Neural cell (in vitro differentiated cells): Measurements from ENCODE around the gene AGBL3. TPM values are rescaled to one million over a fixed set of nuclear protein-coding genes. Genes with fewer than 3 reads are reported as not detected.

ENCODE experiments used
- H2AFZ ChIP-seq: fragments of 200-600, 300-800 bp; sonication (generic), shearing (Covaris generic); 2 replicates; pipeline ENCODE4 v1.6.0; 2014; ENCODE audit warnings: low read depth, mild to moderate bottlenecking, antibody characterized with exemption, low read length, moderate library complexity
- H3F3A ChIP-seq: fragments of 200-600 bp; shearing (Covaris generic); 2 replicates; pipeline ENCODE4 v1.6.1; 2016; ENCODE audit warnings: mild to moderate bottlenecking, moderate library complexity, mixed read lengths, antibody characterized with exemption, low read length; ENCODE audit not compliant: insufficient read depth, poor library complexity, severe bottlenecking
- H3K27ac ChIP-seq: fragments of 200-600, 300-800 bp; sonication (generic), shearing (Covaris generic); 2 replicates; pipeline ENCODE4 v1.5.1; 2014; ENCODE audit warnings: mild to moderate bottlenecking, low read length, moderate library complexity
- H3K27me3 ChIP-seq: fragments of 300-800, 200-600 bp; sonication (generic), shearing (Covaris generic); 2 replicates; pipeline ENCODE4 v1.6.0; 2014; ENCODE audit warnings: mild to moderate bottlenecking, low read depth, low read length, moderate library complexity; ENCODE audit not compliant: insufficient read depth
- H3K36me3 ChIP-seq: fragments of 300-800, 200-600 bp; sonication (generic), shearing (Covaris generic); 2 replicates; pipeline ENCODE4 v1.5.1; 2014; ENCODE audit warnings: mild to moderate bottlenecking, antibody characterized with exemption, low read length, moderate library complexity; ENCODE audit not compliant: insufficient read depth
- H3K4me2 ChIP-seq: fragments of 300-800, 200-600 bp; sonication (generic), shearing (Covaris generic); 2 replicates; pipeline ENCODE4 v1.6.0; 2014; ENCODE audit warnings: mild to moderate bottlenecking, low read length
- H3K4me3 ChIP-seq: fragments of 300-800, 200-600 bp; sonication (generic), shearing (Covaris generic); 2 replicates; pipeline ENCODE4 v1.5.1; 2014; ENCODE audit warnings: mild to moderate bottlenecking, low read length, moderate library complexity
- H3K79me2 ChIP-seq: fragments of 200-600 bp; shearing (Covaris generic); replicated peaks from 2 replicates; pipeline ENCODE4 v1.6.0; 2014; ENCODE audit warnings: mild to moderate bottlenecking, low read length, moderate library complexity; ENCODE audit not compliant: insufficient read depth
- H3K9ac ChIP-seq: fragments of 300-800, 200-600 bp; sonication (generic), shearing (Covaris generic); 2 replicates; pipeline ENCODE4 v1.6.1; 2016; ENCODE audit warnings: mild to moderate bottlenecking, low read length, mixed read lengths
- H3K9me2 ChIP-seq: fragments of 200-600 bp; shearing (Covaris generic); 2 replicates; pipeline ENCODE4 v1.6.1; 2016; ENCODE audit warnings: mild to moderate bottlenecking, low read length, mixed read lengths; ENCODE audit not compliant: insufficient read depth
- H3K9me3 ChIP-seq: fragments of 200-600, 300-800 bp; sonication (generic), shearing (Covaris generic); 2 replicates; pipeline ENCODE4 v1.6.1; 2016; ENCODE audit warnings: mild to moderate bottlenecking, mixed run types, low read length, moderate library complexity, mixed read lengths
- H4K20me1 ChIP-seq: fragments of 200-600 bp; shearing (Covaris generic); 2 replicates; pipeline ENCODE4 v1.6.1; 2016; ENCODE audit warnings: mild to moderate bottlenecking, mixed run types; ENCODE audit not compliant: insufficient read depth
- EP300 ChIP-seq: fragments of 450-650 bp; conservative IDR thresholded peaks from 2 replicates; pipeline ENCODE4 v1.6.1; 2014; ENCODE audit warnings: antibody characterized with exemption, mild to moderate bottlenecking, moderate library complexity; ENCODE audit not compliant: poor library complexity, severe bottlenecking
- POLR2AphosphoS5 ChIP-seq: IDR thresholded peaks from 2 replicates; pipeline ENCODE4 v1.6.1; 2012
- RAD21 ChIP-seq: fragments of 450-650 bp; conservative IDR thresholded peaks from 2 replicates; pipeline ENCODE4 v1.6.1; 2014; ENCODE audit warnings: antibody characterized with exemption, mild to moderate bottlenecking, moderate library complexity
- SMC3 ChIP-seq: fragments of 450-650 bp; conservative IDR thresholded peaks from 2 replicates; pipeline ENCODE4 v1.6.1; 2014; ENCODE audit warnings: antibody characterized with exemption, mild to moderate bottlenecking, moderate library complexity; ENCODE audit not compliant: poor library complexity
- TAF1 ChIP-seq: IDR thresholded peaks from 2 replicates; pipeline ENCODE4 v1.6.1; 2012; ENCODE audit warnings: low read depth
- polyA plus RNA-seq: library from polyadenylated mRNA; depleted of rRNA; stranded (reverse); fragments of >200 nt; gene quantifications from 2 replicates; pipeline ENCODE4 v1.2.3, GENCODE V29; 2014
- TF ChIP-seq, protein P1 (sequence below): fragments of 450-650 bp; IDR thresholded peaks from 2 replicates; pipeline ENCODE4 v1.5.1; 2014; ENCODE audit warnings: antibody characterized with exemption, mild to moderate bottlenecking, moderate library complexity; ENCODE audit not compliant: poor library complexity, severe bottlenecking
- TF ChIP-seq, protein P2 (sequence below): IDR thresholded peaks from 2 replicates; pipeline ENCODE4 v1.6.1; 2012; ENCODE audit warnings: borderline replicate concordance

Gene AGBL3
- polyA plus RNA-seq, 1 donor from 2014 or later = 9.5 TPM

DNA sequence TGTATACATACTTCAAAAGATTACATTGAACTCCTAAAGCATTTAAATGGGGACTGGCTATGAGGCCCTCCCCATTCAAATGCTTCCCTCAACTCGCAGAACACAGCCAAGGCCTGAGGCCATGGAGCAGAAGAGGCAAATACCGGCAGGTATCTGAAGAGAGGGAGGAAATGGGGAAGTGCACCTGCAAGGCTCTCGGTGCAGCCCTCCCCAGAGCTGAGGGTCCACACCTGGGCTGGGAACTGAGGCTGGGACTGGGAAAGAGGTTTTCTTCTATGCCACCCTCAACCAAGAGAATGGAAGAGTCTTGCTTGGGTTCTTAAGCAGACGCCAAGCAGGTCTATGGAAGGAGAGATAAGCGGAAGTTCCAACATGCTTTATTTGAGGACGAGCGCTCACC is 197.2 kb downstream of the AGBL3 start:
- peaks cover 17% of the 10 kb centered on the region for H3K36me3 ChIP-seq

DNA sequence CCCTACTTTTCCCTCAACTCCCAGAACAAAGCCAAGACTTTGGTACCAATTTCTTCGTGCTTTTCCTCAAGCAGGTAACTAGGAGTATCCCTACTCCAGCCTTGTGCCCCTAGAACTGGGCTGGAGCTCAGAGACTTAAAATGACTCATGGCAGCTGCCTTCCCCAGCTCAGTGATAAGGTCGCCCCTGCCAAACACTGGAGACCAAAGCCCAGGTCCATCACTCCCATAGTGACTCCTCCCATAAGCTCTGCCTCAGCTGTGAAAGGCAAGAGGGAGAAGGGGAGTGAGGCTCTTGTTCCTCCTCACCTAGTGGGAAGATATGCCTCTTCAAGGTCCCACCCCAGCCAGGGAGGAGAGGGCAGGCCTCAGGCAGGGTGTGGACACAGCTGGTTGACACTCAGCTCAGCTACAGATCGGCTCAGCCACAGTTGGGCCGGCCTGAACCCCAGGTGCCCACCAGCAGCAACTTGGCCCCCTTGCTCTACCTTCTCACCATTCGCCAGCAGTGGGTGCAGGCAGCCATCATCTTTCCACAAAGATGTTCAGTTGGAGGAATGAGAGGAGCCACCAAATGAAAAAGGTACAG is 198.0 kb downstream of the AGBL3 start:
- peaks cover 11% of the 10 kb centered on the region for H3K9me3 ChIP-seq
- H2AFZ ChIP-seq = no peak overlapping the region
- H3K9me2 ChIP-seq = no peaks in the 10 kb centered on the region
- no peak overlapping the region for H3K27ac ChIP-seq
- no peaks in the 10 kb centered on the region for H4K20me1 ChIP-seq
- H3K36me3 ChIP-seq = peaks cover 17% of the 10 kb centered on the region
- no peaks in the 10 kb centered on the region for H3F3A ChIP-seq
- no peak overlapping the region for H3K4me3 ChIP-seq
- no peaks in the 10 kb centered on the region for H3K79me2 ChIP-seq
- H3K27me3 ChIP-seq = no peaks in the 10 kb centered on the region
- TF ChIP-seq EP300 (no peak), TAF1 (no peak), POLR2AphosphoS5 (no peak), SMC3 (no peak), RAD21 (no peak)
- TF ChIP-seq, protein P1, sequence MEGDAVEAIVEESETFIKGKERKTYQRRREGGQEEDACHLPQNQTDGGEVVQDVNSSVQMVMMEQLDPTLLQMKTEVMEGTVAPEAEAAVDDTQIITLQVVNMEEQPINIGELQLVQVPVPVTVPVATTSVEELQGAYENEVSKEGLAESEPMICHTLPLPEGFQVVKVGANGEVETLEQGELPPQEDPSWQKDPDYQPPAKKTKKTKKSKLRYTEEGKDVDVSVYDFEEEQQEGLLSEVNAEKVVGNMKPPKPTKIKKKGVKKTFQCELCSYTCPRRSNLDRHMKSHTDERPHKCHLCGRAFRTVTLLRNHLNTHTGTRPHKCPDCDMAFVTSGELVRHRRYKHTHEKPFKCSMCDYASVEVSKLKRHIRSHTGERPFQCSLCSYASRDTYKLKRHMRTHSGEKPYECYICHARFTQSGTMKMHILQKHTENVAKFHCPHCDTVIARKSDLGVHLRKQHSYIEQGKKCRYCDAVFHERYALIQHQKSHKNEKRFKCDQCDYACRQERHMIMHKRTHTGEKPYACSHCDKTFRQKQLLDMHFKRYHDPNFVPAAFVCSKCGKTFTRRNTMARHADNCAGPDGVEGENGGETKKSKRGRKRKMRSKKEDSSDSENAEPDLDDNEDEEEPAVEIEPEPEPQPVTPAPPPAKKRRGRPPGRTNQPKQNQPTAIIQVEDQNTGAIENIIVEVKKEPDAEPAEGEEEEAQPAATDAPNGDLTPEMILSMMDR = no peak
- H3K4me2 ChIP-seq = no peak overlapping the region
- no peak overlapping the region for H3K9ac ChIP-seq

More for the DNA sequence above, 197.2 kb downstream of the AGBL3 start:
- TF ChIP-seq, protein P2, sequence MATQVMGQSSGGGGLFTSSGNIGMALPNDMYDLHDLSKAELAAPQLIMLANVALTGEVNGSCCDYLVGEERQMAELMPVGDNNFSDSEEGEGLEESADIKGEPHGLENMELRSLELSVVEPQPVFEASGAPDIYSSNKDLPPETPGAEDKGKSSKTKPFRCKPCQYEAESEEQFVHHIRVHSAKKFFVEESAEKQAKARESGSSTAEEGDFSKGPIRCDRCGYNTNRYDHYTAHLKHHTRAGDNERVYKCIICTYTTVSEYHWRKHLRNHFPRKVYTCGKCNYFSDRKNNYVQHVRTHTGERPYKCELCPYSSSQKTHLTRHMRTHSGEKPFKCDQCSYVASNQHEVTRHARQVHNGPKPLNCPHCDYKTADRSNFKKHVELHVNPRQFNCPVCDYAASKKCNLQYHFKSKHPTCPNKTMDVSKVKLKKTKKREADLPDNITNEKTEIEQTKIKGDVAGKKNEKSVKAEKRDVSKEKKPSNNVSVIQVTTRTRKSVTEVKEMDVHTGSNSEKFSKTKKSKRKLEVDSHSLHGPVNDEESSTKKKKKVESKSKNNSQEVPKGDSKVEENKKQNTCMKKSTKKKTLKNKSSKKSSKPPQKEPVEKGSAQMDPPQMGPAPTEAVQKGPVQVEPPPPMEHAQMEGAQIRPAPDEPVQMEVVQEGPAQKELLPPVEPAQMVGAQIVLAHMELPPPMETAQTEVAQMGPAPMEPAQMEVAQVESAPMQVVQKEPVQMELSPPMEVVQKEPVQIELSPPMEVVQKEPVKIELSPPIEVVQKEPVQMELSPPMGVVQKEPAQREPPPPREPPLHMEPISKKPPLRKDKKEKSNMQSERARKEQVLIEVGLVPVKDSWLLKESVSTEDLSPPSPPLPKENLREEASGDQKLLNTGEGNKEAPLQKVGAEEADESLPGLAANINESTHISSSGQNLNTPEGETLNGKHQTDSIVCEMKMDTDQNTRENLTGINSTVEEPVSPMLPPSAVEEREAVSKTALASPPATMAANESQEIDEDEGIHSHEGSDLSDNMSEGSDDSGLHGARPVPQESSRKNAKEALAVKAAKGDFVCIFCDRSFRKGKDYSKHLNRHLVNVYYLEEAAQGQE = no peak
- no peak for TF ChIP-seq RAD21
- TF ChIP-seq, protein P1 = no peak
- no peak for TF ChIP-seq EP300
- Histone ChIP-seq H3K9me2 (no peaks in the 10 kb centered on the region), H3K9ac (no peak overlapping the region), H3K27ac (no peak overlapping the region), H3K27me3 (no peaks in the 10 kb centered on the region), H3F3A (no peaks in the 10 kb centered on the region), H3K9me3 (peaks cover 11% of the 10 kb centered on the region), H4K20me1 (no peaks in the 10 kb centered on the region), H2AFZ (no peak overlapping the region), H3K79me2 (no peaks in the 10 kb centered on the region), H3K4me3 (no peak overlapping the region), H3K4me2 (no peak overlapping the region)

Other genes with a start within 250 kb of the AGBL3 start
- gene CALD1, start 206.9 kb upstream of the AGBL3 start, polyA plus RNA-seq = 7.0 and 8.0 TPM in 2 replicates
- gene TMEM140, start 161.6 kb downstream of the AGBL3 start, polyA plus RNA-seq = 0.15 TPM in 1 of 2 replicates, not detected in the other
- 6.7 and 13.5 TPM in 2 replicates for gene CYREN, start 184.2 kb downstream of the AGBL3 start, polyA plus RNA-seq
- gene WDR91, start 225.0 kb downstream of the AGBL3 start, polyA plus RNA-seq = 17.6 and 17.7 TPM in 2 replicates
- gene STRA8, start 247.3 kb downstream of the AGBL3 start, polyA plus RNA-seq = not detected in 2 replicates